Measurements from ENCODE around the gene RNLS.
"Not testable (repeated sequence)": the region's sequence is repeated elsewhere in the genome, so short reads cannot be mapped to it uniquely, and the experiment has no call there.

Gene RNLS

GRCh38 chr10:88521791-88522190 is 61.3 kb downstream of the RNLS start:
- DNase-seq, result no peak

- DNase-seq, result no peak
Measured at GRCh38 chr10:88515235-88515634, 67.9 kb downstream of the RNLS start.

- DNase-seq, result no peak
Measured at GRCh38 chr10:88512599-88512998, 70.5 kb downstream of the RNLS start.

- DNase-seq, result no peak
Measured at GRCh38 chr10:88508796-88509195, 74.3 kb downstream of the RNLS start.

GRCh38 chr10:88507826-88508453 is 75.2 kb downstream of the RNLS start:
- DNase-seq, result no peak

- DNase-seq, result no peak
Measured at GRCh38 chr10:88507404-88507803, 75.7 kb downstream of the RNLS start.

- DNase-seq, result no peak
Measured at GRCh38 chr10:88505680-88506215, 77.4 kb downstream of the RNLS start.

GRCh38 chr10:88505265-88505664 is 77.9 kb downstream of the RNLS start:
- DNase-seq, result no peak

- no peak for DNase-seq
Measured at GRCh38 chr10:88500656-88501055, 82.5 kb downstream of the RNLS start.

GRCh38 chr10:88499569-88500470 is 83.3 kb downstream of the RNLS start:
- no peak for DNase-seq

GRCh38 chr10:88497913-88498312 is 85.2 kb downstream of the RNLS start:
- DNase-seq, result no peak

- DNase-seq, result no peak
Measured at GRCh38 chr10:88494537-88494936, 88.6 kb downstream of the RNLS start.

GRCh38 chr10:88493691-88494483 is 89.2 kb downstream of the RNLS start:
- no peak for DNase-seq

- no peak for DNase-seq
Measured at GRCh38 chr10:88491314-88491713, 91.8 kb downstream of the RNLS start.

- DNase-seq, result no peak
Measured at GRCh38 chr10:88490231-88490980, 92.7 kb downstream of the RNLS start.

- peak; percentile 7 for DNase-seq
Measured at GRCh38 chr10:88489107-88489506, 94.0 kb downstream of the RNLS start.

- not testable (repeated sequence) for DNase-seq
Measured at GRCh38 chr10:88486816-88487215, 96.3 kb downstream of the RNLS start.

- DNase-seq, result no peak
Measured at GRCh38 chr10:88482220-88482619, 100.9 kb downstream of the RNLS start.

- DNase-seq, result no peak
Measured at GRCh38 chr10:88478256-88478655, 104.9 kb downstream of the RNLS start.

- no peak for DNase-seq
Measured at GRCh38 chr10:88477343-88478085, 105.6 kb downstream of the RNLS start.
